Nephron (organoid): ENCODE measurements around the gene MET.

ENCODE experiments used
- H3K27ac Mint-ChIP-seq, 3 experiments: 2 replicates each; pipeline ENCODE4 v1.8.0; 2020; ENCODE audit warnings: mixed read lengths in 3 of 3, mild to moderate bottlenecking in 2 of 3, moderate library complexity in 1 of 3
- H3K27me3 Mint-ChIP-seq: 2 replicates; pipeline ENCODE4 v1.8.0; 2021; ENCODE audit warnings: low read depth, mild to moderate bottlenecking, moderate library complexity, mixed read lengths
- H3K36me3 Mint-ChIP-seq: 2 replicates; pipeline ENCODE4 v1.8.0; 2020; ENCODE audit warnings: low read depth, mixed read lengths
- H3K4me1 Mint-ChIP-seq: 2 replicates; pipeline ENCODE4 v1.8.0; 2020; ENCODE audit warnings: mixed read lengths
- H3K4me3 Mint-ChIP-seq, 3 experiments: 2 replicates each; pipeline ENCODE4 v1.8.0; 2020; ENCODE audit warnings: mild to moderate bottlenecking in 3 of 3, mixed read lengths in 3 of 3, moderate library complexity in 2 of 3
- H3K9me3 Mint-ChIP-seq: 2 replicates; pipeline ENCODE4 v1.8.0; 2020; ENCODE audit warnings: mixed read lengths
- CTCF ChIP-seq, 3 experiments: fragments of 200-600 bp; sonication (generic); IDR thresholded peaks; one replicate each; pipeline ENCODE4 v1.5.0; 2021; ENCODE audit warnings: antibody characterized with exemption in 3 of 3; ENCODE audit not compliant: unreplicated experiment in 3 of 3

MET gene

GRCh38 chr7:116697761-116698160 is 25.8 kb downstream of the MET start:
- Mint-ChIP-seq H3K4me1 (peaks cover 40% of the 10 kb centered on the region), H3K4me3 (no peak overlapping the region), H3K27ac (peak overlapping the region; percentile 58 to 81 (median 69)), H3K27me3 (peaks cover 6% of the 10 kb centered on the region), H3K36me3 (peaks cover 4% of the 10 kb centered on the region), H3K9me3 (no peaks in the 10 kb centered on the region)
- no peak for TF ChIP-seq CTCF (IDR thresholded peaks at IDR 0.05; ENCODE audit: unreplicated experiment in 3 of 3)

GRCh38 chr7:116698396-116698795 is 26.4 kb downstream of the MET start:
- Mint-ChIP-seq H3K4me3 (no peak overlapping the region), H3K4me1 (peaks cover 44% of the 10 kb centered on the region), H3K36me3 (peaks cover 4% of the 10 kb centered on the region), H3K27me3 (peaks cover 6% of the 10 kb centered on the region), H3K9me3 (no peaks in the 10 kb centered on the region), H3K27ac (peak overlapping the region; percentile 58 to 81 (median 69))
- no peak for TF ChIP-seq CTCF (IDR thresholded peaks at IDR 0.05; ENCODE audit: unreplicated experiment in 3 of 3)

GRCh38 chr7:116698930-116699721 is 27.1 kb downstream of the MET start:
- Mint-ChIP-seq H3K9me3 (no peaks in the 10 kb centered on the region), H3K4me3 (no peak overlapping the region), H3K27me3 (peaks cover 6% of the 10 kb centered on the region), H3K4me1 (peaks cover 44% of the 10 kb centered on the region), H3K36me3 (peaks cover 4% of the 10 kb centered on the region), H3K27ac (peak overlapping the region; percentile 69 to 81 (median 71))
- no peak for TF ChIP-seq CTCF (IDR thresholded peaks at IDR 0.05; ENCODE audit: unreplicated experiment in 3 of 3)

- H3K4me3 Mint-ChIP-seq, result no peak overlapping the region
- peak overlapping the region; percentile 33 to 81 (median 71) for H3K27ac Mint-ChIP-seq
- no peaks in the 10 kb centered on the region for H3K9me3 Mint-ChIP-seq
- TF ChIP-seq CTCF (IDR thresholded peaks at IDR 0.05; ENCODE audit: unreplicated experiment in 3 of 3), result no peak
- H3K4me1 Mint-ChIP-seq, result peaks cover 45% of the 10 kb centered on the region
- H3K27me3 Mint-ChIP-seq, result peaks cover 6% of the 10 kb centered on the region
- peaks cover 4% of the 10 kb centered on the region for H3K36me3 Mint-ChIP-seq
Observed at GRCh38 chr7:116699722-116700120, 27.7 kb downstream of the MET start.

- no peak overlapping the region for H3K4me3 Mint-ChIP-seq
- TF ChIP-seq CTCF (IDR thresholded peaks at IDR 0.05; ENCODE audit: unreplicated experiment in 3 of 3), result no peak
Observed at GRCh38 chr7:116702046-116702785, 30.2 kb downstream of the MET start.

More at GRCh38 chr7:116702046-116702785, 30.2 kb downstream of the MET start:
- H3K36me3 Mint-ChIP-seq, result peaks cover 3% of the 10 kb centered on the region
- H3K4me1 Mint-ChIP-seq, result peaks cover 49% of the 10 kb centered on the region
- H3K27me3 Mint-ChIP-seq, result no peaks in the 10 kb centered on the region
- H3K9me3 Mint-ChIP-seq, result no peaks in the 10 kb centered on the region
- peak overlapping the region in 2 of 3 experiments; percentile 17 to 44 for H3K27ac Mint-ChIP-seq
